ENCODE data around the gene NECTIN2. TPM values are rescaled to one million over a fixed set of nuclear protein-coding genes. Genes with fewer than 3 reads are reported as not detected.
"Not testable (repeated sequence)": the region's sequence is repeated elsewhere in the genome, so short reads cannot be mapped to it uniquely, and the experiment has no call there.

NECTIN2 gene
- total RNA-seq, 2 experiments from 2014 or later: 1.8 to 1.9 TPM

DNA sequence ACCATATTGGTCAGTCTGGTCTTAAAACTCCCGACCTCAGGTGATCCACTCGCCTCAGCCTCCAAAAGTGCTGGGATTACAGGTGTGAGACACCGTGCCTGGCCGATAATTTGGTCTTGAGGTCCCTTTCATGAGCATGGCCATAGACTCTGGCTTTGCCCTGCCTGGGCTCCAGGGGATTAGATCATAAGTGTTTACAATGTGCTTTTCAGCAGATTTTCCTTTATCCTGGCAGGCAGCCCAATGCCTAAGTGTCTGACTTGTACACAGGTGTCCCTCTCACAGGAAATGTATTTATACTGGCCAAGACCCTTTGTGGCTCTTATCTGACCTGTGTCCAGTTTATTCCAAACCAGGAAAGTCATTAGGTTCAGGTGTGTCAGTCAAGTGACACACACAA is 21.3 kb upstream of the NECTIN2 start:
- Histone ChIP-seq H3K36me3 (ENCODE audit: insufficient read depth, low read length) (no peaks in the 10 kb centered on the region), H3K27ac (ENCODE audit: low read depth in 1 of 2, low read length in 2 of 2) (no peak overlapping the region), H3K27me3 (ENCODE audit: control insufficient read depth in 1 of 2, insufficient read depth in 2 of 2, low read length in 2 of 2) (peaks cover 0 to 2% of the 10 kb centered on the region in 2 experiments), H3K9me3 (ENCODE audit: control insufficient read depth in 1 of 2, insufficient read depth in 1 of 2, low read length in 2 of 2) (no peaks in the 10 kb centered on the region), H3K4me1 (ENCODE audit: insufficient read depth, low read length) (no peaks in the 10 kb centered on the region), H3K4me3 (ENCODE audit: low read length) (no peak overlapping the region)
- H3K27me3 Mint-ChIP-seq: peaks cover 4% of the 10 kb centered on the region
- CTCF ChIA-PET: no interaction called here
- H3K36me3 Mint-ChIP-seq (ENCODE audit: low read depth): no peaks in the 10 kb centered on the region
- TF ChIP-seq, protein P1, sequence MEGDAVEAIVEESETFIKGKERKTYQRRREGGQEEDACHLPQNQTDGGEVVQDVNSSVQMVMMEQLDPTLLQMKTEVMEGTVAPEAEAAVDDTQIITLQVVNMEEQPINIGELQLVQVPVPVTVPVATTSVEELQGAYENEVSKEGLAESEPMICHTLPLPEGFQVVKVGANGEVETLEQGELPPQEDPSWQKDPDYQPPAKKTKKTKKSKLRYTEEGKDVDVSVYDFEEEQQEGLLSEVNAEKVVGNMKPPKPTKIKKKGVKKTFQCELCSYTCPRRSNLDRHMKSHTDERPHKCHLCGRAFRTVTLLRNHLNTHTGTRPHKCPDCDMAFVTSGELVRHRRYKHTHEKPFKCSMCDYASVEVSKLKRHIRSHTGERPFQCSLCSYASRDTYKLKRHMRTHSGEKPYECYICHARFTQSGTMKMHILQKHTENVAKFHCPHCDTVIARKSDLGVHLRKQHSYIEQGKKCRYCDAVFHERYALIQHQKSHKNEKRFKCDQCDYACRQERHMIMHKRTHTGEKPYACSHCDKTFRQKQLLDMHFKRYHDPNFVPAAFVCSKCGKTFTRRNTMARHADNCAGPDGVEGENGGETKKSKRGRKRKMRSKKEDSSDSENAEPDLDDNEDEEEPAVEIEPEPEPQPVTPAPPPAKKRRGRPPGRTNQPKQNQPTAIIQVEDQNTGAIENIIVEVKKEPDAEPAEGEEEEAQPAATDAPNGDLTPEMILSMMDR (IDR thresholded peaks at IDR 0.05): no peak
- no peak overlapping the region for H3K27ac Mint-ChIP-seq
- no peaks in the 10 kb centered on the region for H3K4me1 Mint-ChIP-seq (ENCODE audit: low read depth)
- no peak for ATAC-seq (ENCODE audit: poor library complexity)
- POLR2A ChIA-PET: no interaction called here
- H3K4me3 Mint-ChIP-seq: no peak overlapping the region
- no peaks in the 10 kb centered on the region for H3K9me3 Mint-ChIP-seq
- DNase-seq: no peak
- intact Hi-C loops (cut with DNase I, micrococcal nuclease): no loop called here

DNA sequence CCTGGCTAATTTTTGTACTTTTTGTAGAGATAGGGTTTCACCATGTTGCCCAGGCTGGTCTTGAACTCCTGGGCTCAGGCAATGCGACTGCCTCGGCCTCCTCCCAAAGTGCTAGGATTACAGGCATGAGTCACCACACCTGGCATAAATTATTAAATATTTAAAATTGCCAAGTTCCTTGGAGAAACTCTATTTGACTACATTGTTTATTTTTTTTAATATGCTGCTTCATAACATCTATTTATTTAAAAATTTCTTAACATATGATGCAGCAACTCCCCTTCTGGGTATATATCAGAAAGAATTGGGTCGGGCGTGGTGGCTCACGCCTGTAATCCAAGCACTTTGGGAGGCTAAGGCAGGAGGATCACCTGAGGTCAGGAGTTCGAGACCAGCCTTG is 13.2 kb upstream of the NECTIN2 start:
- H3K27ac ChIP-seq (ENCODE audit: low read depth in 1 of 2, low read length in 2 of 2); H3K4me3 ChIP-seq (ENCODE audit: low read length); POLR2A ChIA-PET; DNase-seq; H3K27me3 ChIP-seq (ENCODE audit: control insufficient read depth in 1 of 2, insufficient read depth in 2 of 2, low read length in 2 of 2); H3K36me3 ChIP-seq (ENCODE audit: insufficient read depth, low read length); H3K9me3 Mint-ChIP-seq; ATAC-seq (ENCODE audit: poor library complexity); H3K36me3 Mint-ChIP-seq (ENCODE audit: low read depth); CTCF ChIA-PET; H3K27me3 Mint-ChIP-seq; intact Hi-C loops (cut with DNase I, micrococcal nuclease); H3K27ac Mint-ChIP-seq; H3K4me1 ChIP-seq (ENCODE audit: insufficient read depth, low read length); H3K9me3 ChIP-seq (ENCODE audit: control insufficient read depth in 1 of 2, insufficient read depth in 1 of 2, low read length in 2 of 2); H3K4me3 Mint-ChIP-seq; H3K4me1 Mint-ChIP-seq (ENCODE audit: low read depth): not testable (repeated sequence)

DNA sequence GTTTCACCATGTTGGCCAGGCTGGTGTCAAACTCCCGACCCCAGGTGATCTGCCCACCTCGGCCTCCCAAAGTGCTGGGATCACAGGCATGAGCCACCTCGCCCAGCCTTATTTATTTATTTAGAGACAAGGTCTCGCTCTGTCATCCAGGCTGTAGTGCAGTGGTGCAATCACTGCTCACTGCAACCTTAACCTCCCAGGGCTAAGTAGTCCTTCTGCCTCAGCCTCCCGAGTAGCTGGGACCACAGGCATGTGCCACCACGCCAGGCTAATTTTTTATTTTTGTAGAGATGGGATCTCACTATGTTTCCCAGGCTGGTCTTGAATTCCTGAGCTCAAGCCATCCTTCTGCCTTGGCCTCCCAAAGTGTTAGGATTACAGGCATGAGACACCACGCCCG is 11.7 kb upstream of the NECTIN2 start:
- H3K27ac Mint-ChIP-seq; CTCF ChIA-PET; H3K4me1 ChIP-seq (ENCODE audit: insufficient read depth, low read length); H3K36me3 Mint-ChIP-seq (ENCODE audit: low read depth); ATAC-seq (ENCODE audit: poor library complexity); H3K27ac ChIP-seq (ENCODE audit: low read depth in 1 of 2, low read length in 2 of 2); POLR2A ChIA-PET; H3K27me3 Mint-ChIP-seq; DNase-seq; intact Hi-C loops (cut with DNase I, micrococcal nuclease); H3K27me3 ChIP-seq (ENCODE audit: control insufficient read depth in 1 of 2, insufficient read depth in 2 of 2, low read length in 2 of 2); H3K4me3 Mint-ChIP-seq; H3K9me3 ChIP-seq (ENCODE audit: control insufficient read depth in 1 of 2, insufficient read depth in 1 of 2, low read length in 2 of 2); H3K36me3 ChIP-seq (ENCODE audit: insufficient read depth, low read length); H3K4me1 Mint-ChIP-seq (ENCODE audit: low read depth); H3K9me3 Mint-ChIP-seq; H3K4me3 ChIP-seq (ENCODE audit: low read length): not testable (repeated sequence)

DNA sequence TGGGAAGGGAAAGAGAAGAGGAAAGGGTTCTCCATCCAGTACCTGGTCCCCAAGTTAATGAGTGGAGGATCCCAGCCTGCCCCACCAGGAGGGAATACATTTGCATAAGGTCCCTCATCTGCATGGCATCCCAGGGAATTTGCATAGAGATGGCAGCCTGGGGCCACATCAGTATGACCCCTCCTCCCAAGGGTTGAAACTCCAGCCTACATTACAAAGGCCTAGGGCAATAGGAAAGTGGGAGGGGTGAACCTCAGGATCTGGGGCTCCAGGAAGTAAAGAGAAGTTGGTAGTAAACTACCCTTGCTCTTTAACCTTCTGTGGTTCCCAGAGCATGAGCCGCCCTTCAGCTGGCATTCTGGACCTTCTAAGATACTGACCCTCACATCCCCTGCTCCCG is 6.8 kb upstream of the NECTIN2 start:
- Histone ChIP-seq H3K4me3 (ENCODE audit: low read length) (no peak overlapping the region), H3K36me3 (ENCODE audit: insufficient read depth, low read length) (no peaks in the 10 kb centered on the region), H3K4me1 (ENCODE audit: insufficient read depth, low read length) (peaks cover 11% of the 10 kb centered on the region), H3K27me3 (ENCODE audit: control insufficient read depth in 1 of 2, insufficient read depth in 2 of 2, low read length in 2 of 2) (no peaks in the 10 kb centered on the region), H3K27ac (ENCODE audit: low read depth in 1 of 2, low read length in 2 of 2) (no peak overlapping the region), H3K9me3 (ENCODE audit: control insufficient read depth in 1 of 2, insufficient read depth in 1 of 2, low read length in 2 of 2) (no peaks in the 10 kb centered on the region)
- no peaks in the 10 kb centered on the region for H3K36me3 Mint-ChIP-seq (ENCODE audit: low read depth)
- H3K9me3 Mint-ChIP-seq: no peaks in the 10 kb centered on the region
- POLR2A ChIA-PET: no interaction called here
- peaks cover 4% of the 10 kb centered on the region for H3K4me1 Mint-ChIP-seq (ENCODE audit: low read depth)
- H3K27ac Mint-ChIP-seq: no peak overlapping the region
- intact Hi-C loops (cut with DNase I, micrococcal nuclease): no loop called here
- ATAC-seq (ENCODE audit: poor library complexity) (no peak), DNase-seq (no peak)
- CTCF ChIA-PET: no interaction called here
- TF ChIP-seq, protein P1 (IDR thresholded peaks at IDR 0.05): no peak
- H3K27me3 Mint-ChIP-seq: peaks cover 6% of the 10 kb centered on the region
- H3K4me3 Mint-ChIP-seq: no peak overlapping the region

Data from CD4-positive, alpha-beta T cell (primary cell).